GM04503 (cell line): ENCODE results near the gene EFHB.
"Not testable (repeated sequence)": the region's sequence is repeated elsewhere in the genome, so short reads cannot be mapped to it uniquely, and the experiment has no call there.

ENCODE experiments used
- DNase-seq: peaks from one replicate; pipeline ENCODE4 v3.0.0-alpha.2; 2012; ENCODE audit warnings: low read depth

The EFHB gene

GRCh38 chr3:19931767-19932188 is 2.2 kb downstream of the EFHB start:
- no peak for DNase-seq

GRCh38 chr3:19931180-19931692 is 2.8 kb downstream of the EFHB start:
- DNase-seq: no peak

- DNase-seq: no peak
Observed at GRCh38 chr3:19920401-19921080, 13.5 kb downstream of the EFHB start.

- no peak for DNase-seq
Observed at GRCh38 chr3:19917167-19917566, 16.9 kb downstream of the EFHB start.

GRCh38 chr3:19911452-19911851 is 22.6 kb downstream of the EFHB start:
- no peak for DNase-seq

DNA sequence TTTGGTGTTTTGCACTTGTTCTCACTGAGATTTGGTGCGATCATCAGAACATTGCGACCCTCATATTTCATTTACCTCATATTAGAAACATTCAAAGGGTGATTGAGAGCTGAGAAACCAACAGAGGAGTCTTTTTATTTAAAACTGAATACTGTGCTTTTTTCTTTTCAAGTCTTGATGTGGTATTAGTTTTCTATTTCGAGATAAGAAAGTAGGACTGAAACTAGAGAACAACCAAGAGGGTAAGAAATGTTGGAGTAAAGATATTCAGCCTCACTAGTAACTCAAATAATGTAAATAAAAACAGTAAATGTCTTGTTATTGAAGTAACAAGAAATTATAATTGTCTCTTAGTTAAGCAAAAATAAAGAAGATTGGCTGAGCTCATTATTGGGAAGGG is 26.5 kb downstream of the EFHB start:
- no peak for DNase-seq

GRCh38 chr3:19903649-19904048 is 30.4 kb downstream of the EFHB start:
- no peak for DNase-seq

- no peak for DNase-seq
Observed at GRCh38 chr3:19901918-19902317, 32.1 kb downstream of the EFHB start.

GRCh38 chr3:19901337-19901736 is 32.7 kb downstream of the EFHB start:
- no peak for DNase-seq

GRCh38 chr3:19899833-19900232 is 34.2 kb downstream of the EFHB start:
- not testable (repeated sequence) for DNase-seq

- DNase-seq: no peak
Observed at GRCh38 chr3:19899264-19899663, 34.8 kb downstream of the EFHB start.

DNA sequence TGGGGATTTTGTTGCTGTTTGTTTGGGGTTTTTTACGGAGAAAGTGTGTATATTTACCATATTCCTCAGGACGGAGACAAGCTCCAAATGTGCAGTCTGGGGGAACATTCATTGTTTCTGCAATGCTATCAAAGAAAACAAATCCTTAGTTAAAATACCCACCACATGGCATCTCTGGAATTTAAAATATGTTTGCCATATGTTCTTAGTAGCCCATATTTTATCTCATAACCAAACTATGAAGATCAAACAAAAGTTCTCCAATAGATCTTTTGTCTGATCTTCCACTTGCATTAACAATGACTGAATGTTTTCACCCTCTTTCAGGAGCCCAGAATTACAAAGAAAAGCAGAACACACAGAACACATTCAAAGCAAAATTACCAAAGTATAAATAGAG is 35.3 kb downstream of the EFHB start:
- no peak for DNase-seq

- DNase-seq: no peak
Observed at GRCh38 chr3:19891740-19892139, 42.3 kb downstream of the EFHB start.

GRCh38 chr3:19888428-19889152 is 45.4 kb downstream of the EFHB start:
- DNase-seq: no peak

DNA sequence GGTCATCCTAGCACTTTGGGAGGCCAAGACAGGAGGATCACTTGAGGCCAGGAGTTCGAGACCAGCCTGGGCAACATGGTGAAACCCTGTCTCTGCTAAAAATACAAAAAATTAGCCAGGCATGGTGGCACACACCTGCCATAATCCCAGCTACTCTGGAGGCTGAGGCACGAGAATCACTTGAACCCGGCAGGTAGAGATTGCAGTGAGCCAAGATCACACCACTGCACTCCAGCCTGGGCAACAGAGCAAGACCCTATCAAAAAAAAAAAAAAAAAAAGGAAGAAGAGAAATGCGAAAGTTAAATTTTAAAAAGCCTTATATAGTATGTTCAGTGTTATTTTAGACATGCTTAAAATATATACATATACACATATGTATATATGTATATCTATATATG is 46.9 kb downstream of the EFHB start:
- DNase-seq: not testable (repeated sequence)

DNA sequence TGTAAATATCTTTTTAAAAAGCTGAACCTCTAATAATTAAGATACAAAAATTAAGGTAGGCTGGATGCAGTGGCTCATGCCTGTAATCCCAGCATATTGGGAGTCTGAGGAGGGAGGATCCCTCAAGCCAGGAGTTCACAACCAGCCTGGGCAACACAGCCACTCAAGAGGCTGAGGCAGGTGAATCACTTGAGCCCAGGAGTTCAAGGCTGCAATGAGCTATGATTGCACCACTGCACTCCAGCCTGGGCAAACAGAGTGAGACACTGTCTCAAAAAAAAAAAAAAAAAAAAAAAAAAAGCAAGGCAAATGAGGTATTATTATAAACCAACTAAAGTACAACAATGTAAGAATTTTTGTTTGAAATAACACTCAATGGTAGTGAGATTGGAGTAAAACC is 47.6 kb downstream of the EFHB start:
- DNase-seq: no peak

DNA sequence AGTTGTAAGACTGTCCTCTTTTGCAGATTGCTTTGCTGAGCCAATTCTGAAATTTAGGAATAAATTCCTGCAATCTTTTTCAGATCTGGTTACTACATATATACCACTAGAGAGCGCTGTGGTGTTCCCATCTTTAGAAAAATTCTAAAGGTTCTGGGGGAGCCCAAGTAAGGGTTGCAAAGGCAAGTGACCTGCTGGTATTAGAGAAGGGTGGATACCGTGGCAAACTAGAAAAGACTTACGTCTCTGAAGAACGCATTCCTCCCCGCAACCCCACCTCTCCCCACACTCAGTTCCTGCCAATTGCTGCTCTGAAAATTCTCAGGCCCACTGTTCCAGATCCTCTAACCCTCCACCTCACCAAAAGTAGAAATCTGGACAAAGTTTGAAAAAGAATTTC is 48.5 kb downstream of the EFHB start:
- no peak for DNase-seq

DNA sequence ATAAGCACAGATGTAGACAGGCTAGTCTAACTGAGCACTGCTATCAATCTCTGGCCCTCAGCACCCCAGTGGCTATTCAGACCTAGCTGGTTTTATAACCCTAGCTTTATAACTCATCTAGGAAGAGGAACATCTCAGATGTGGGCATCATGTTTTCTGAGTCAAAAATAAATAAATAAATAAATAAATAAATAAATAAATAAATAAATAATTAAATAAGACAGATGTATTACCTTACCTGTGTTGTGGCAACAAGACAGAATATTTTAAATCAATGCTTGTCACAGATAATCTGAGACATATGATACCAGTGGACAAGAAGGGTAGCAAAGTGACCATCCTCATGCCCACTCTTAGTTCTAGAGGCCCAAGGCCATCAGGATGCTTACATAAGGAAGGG is 52.2 kb downstream of the EFHB start:
- DNase-seq: no peak

DNA sequence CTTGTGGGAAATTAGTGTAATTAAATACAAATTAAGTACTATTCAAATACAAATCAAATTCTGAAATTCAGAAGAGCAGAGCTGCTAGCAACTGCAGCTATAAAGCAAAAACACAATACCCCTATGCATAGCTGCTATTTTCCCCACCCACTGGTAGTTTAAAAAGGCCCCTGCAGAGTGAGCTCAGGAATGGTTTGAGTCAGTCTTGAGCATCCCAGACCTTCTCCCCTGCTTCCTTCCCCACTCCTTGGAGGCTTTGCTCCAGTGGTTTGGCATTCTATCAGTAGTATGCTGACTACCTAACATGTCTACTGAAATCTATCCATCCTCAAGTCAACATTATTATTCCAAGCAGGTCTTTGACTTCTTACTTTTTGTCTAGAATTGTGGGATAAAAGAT is 53.0 kb downstream of the EFHB start:
- no peak for DNase-seq

DNA sequence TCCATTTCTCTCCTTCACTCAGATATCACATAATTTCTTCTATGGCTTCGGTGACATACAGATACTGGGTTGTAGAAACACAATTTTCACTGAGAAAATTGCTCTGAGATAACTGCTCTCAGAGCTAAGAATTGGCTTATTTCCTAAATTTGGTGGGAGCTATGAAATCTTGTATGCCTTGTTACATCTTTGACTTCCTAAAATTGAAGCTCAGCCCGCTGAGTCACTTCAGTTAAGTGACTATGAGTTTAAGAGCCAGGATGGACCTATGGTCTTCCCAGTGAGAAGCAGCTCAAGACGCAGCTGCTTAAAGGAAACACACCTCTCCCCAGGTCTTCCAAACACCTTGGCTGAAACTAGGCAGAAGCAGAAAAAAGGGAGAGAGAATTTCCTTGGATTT is 56.4 kb downstream of the EFHB start:
- no peak for DNase-seq

DNA sequence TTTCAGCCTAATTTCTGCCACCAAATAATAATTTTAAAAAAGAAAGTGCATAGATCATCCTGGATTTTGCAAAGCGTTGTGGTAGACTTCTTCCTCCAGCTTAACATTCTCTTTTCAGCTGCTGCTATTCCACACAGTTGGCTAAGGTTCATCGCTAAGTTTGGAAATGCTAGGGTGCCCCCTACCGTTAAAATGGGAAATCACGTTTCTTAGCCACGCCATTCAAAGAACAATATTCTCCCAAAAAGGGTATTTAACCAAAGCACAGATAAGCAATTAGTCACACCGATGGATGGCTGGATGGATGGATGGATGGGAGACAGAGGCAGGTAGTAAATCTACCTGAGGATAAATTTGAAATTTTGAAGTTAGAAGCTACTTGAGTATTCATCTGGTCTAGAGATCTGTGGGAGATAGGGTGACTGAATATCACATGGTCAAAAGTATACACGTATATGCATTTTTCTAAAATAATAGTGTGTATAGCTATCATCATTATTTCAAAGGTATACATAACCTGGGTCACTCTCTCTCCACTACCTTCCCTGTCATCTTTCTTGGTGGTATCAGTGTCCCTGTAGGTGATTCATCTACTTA is 67.2 kb downstream of the EFHB start:
- no peak for DNase-seq

DNA sequence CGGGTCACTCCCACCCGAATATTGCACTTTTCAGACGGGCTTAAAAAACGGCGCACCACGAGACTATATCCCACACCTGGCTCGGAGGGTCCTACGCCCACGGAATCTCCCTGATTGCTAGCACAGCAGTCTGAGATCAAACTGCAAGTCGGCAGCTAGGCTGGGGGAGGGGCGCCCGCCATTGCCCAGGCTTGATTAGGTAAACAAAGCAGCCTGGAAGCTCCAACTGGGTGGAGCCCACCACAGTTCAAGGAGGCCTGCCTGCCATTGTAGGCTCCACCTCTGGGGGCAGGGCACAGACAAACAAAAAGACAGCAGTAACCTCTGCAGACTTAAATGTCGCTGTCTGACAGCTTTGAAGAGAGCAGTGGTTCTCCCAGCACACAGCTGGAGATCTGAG is 78.7 kb downstream of the EFHB start:
- not testable (repeated sequence) for DNase-seq

GRCh38 chr3:19846609-19847008 is 87.4 kb downstream of the EFHB start:
- not testable (repeated sequence) for DNase-seq
